ENCODE results near the gene CALD1. TPM values are rescaled to one million over a fixed set of nuclear protein-coding genes. Genes with fewer than 3 reads are reported as not detected.

The CALD1 gene
- total and polyA plus RNA-seq, 7 donors, result 34.7 to 2,150 (median 1,069) TPM

DNA sequence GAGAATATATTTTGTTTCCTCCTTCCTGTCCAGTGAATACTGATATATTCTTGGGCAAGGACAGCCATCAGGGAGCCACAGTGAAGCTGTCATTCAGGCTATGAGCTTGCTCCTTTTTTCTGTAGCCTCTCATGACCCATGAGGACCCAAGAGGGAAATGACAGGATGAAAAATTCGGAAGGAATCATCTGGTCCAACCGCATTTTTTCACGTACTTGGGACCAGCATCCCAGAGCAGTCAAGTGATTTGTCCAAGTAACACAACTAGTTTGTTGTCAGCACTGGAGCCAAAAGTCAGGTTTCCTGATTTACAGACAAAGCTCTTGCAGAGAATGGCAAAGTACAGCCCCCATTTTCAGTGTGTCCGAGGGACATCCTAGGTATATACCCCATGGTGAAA is 159.7 kb downstream of the CALD1 start:
- WGBS, 2 donors, result 91% methylated on average over 4 of the region's 4 CpGs
- no peak overlapping the region for H3K4me3 ChIP-seq
- no peak for DNase-seq
- H3K27me3 ChIP-seq, result no peaks in the 10 kb centered on the region
- no peaks in the 10 kb centered on the region for H3K9me3 ChIP-seq
- intact Hi-C loops (cut with DNase I), result no loop called here
- H3K36me3 ChIP-seq, result peaks cover 9 to 94% (median 24%) of the 10 kb centered on the region in 4 donors
- peak overlapping the region; percentile 33 to 86 (median 84) for H3K27ac ChIP-seq
- H3K4me1 ChIP-seq, result peaks cover 0 to 64% (median 34%) of the 10 kb centered on the region in 4 donors
- no peak for TF ChIP-seq POLR2A (IDR thresholded peaks at IDR 0.05)
- TF ChIP-seq, protein P1, sequence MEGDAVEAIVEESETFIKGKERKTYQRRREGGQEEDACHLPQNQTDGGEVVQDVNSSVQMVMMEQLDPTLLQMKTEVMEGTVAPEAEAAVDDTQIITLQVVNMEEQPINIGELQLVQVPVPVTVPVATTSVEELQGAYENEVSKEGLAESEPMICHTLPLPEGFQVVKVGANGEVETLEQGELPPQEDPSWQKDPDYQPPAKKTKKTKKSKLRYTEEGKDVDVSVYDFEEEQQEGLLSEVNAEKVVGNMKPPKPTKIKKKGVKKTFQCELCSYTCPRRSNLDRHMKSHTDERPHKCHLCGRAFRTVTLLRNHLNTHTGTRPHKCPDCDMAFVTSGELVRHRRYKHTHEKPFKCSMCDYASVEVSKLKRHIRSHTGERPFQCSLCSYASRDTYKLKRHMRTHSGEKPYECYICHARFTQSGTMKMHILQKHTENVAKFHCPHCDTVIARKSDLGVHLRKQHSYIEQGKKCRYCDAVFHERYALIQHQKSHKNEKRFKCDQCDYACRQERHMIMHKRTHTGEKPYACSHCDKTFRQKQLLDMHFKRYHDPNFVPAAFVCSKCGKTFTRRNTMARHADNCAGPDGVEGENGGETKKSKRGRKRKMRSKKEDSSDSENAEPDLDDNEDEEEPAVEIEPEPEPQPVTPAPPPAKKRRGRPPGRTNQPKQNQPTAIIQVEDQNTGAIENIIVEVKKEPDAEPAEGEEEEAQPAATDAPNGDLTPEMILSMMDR (IDR thresholded peaks at IDR 0.05), result no peak
- no peak for TF ChIP-seq EP300 (IDR thresholded peaks at IDR 0.05)
- no peak for TF ChIP-seq POLR2AphosphoS5 (IDR thresholded peaks at IDR 0.05)

DNA sequence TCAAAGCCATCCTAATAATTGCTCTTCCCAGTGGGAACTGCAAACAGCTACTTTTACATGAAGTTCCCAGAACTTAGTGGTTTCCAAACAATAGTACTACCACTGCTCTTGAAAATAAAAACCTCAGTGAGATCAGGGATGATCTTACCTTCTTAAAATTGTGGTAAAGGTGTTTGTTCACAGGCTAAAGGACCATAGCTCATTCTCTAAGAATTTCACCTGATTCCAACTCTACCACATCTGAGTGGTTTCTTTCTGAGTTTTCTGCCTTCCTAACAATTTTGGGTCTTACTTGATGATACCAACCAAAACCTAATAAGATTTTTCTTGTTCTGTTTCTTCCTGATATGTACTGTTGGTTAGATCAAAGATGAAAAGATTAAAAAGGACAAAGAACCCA is 161.3 kb downstream of the CALD1 start:
- DNase-seq, result no peak
- H3K36me3 ChIP-seq, result peaks cover 4 to 94% (median 23%) of the 10 kb centered on the region in 4 donors
- H3K27ac ChIP-seq, result peak overlapping the region; percentile 52 to 86 (median 84)
- intact Hi-C loops (cut with DNase I), result no loop called here
- TF ChIP-seq POLR2AphosphoS5 (IDR thresholded peaks at IDR 0.05), result no peak
- TF ChIP-seq POLR2A (IDR thresholded peaks at IDR 0.05), result no peak
- TF ChIP-seq, protein P1 (IDR thresholded peaks at IDR 0.05), result no peak
- no peak for TF ChIP-seq EP300 (IDR thresholded peaks at IDR 0.05)
- H3K9me3 ChIP-seq, result no peaks in the 10 kb centered on the region
- H3K4me1 ChIP-seq, result peaks cover 0 to 53% (median 28%) of the 10 kb centered on the region in 4 donors
- H3K27me3 ChIP-seq, result no peaks in the 10 kb centered on the region
- no peak overlapping the region for H3K4me3 ChIP-seq

GRCh38 chr7:134941185-134941900 is 161.9 kb downstream of the CALD1 start:
- Histone ChIP-seq H3K9me3 (no peaks in the 10 kb centered on the region), H3K27me3 (no peaks in the 10 kb centered on the region), H3K27ac (peak overlapping the region; percentile 52 to 86 (median 84)), H3K4me1 (peaks cover 0 to 53% (median 25%) of the 10 kb centered on the region in 4 donors), H3K4me3 (no peak overlapping the region), H3K36me3 (peaks cover 4 to 94% (median 20%) of the 10 kb centered on the region in 4 donors)
- WGBS, 2 donors, result 64 to 73% methylated on average over 3 of the region's 3 CpGs
- intact Hi-C loops (cut with DNase I), result no loop called here
- TF ChIP-seq POLR2AphosphoS5 (IDR thresholded peaks at IDR 0.05) (peak in 3 of 4 donors; percentile 36 to 56 (median 47)), POLR2A (IDR thresholded peaks at IDR 0.05) (no peak)
- DNase-seq, result no peak

GRCh38 chr7:134941952-134942351 is 162.5 kb downstream of the CALD1 start:
- H3K9me3 ChIP-seq, result no peaks in the 10 kb centered on the region
- peak overlapping the region; percentile 52 to 86 (median 84) for H3K27ac ChIP-seq
- intact Hi-C loops (cut with DNase I), result no loop called here
- no peak for DNase-seq
- H3K4me3 ChIP-seq, result no peak overlapping the region
- TF ChIP-seq POLR2AphosphoS5 (IDR thresholded peaks at IDR 0.05) (peak in 2 of 4 donors; percentile 10 to 25), POLR2A (IDR thresholded peaks at IDR 0.05) (no peak), EP300 (IDR thresholded peaks at IDR 0.05) (no peak)
- TF ChIP-seq, protein P1 (IDR thresholded peaks at IDR 0.05), result no peak
- H3K4me1 ChIP-seq, result peaks cover 0 to 48% (median 24%) of the 10 kb centered on the region in 4 donors
- WGBS, 2 donors, result 79 to 84% methylated on average over 5 of the region's 5 CpGs
- H3K27me3 ChIP-seq, result no peaks in the 10 kb centered on the region
- H3K36me3 ChIP-seq, result peaks cover 4 to 94% (median 23%) of the 10 kb centered on the region in 4 donors

- intact Hi-C loops (cut with DNase I), result no loop called here
- no peaks in the 10 kb centered on the region for H3K9me3 ChIP-seq
- H3K4me3 ChIP-seq, result no peak overlapping the region
Measured at GRCh38 chr7:134942690-134943466, 163.4 kb downstream of the CALD1 start.

More at GRCh38 chr7:134942690-134943466, 163.4 kb downstream of the CALD1 start:
- peaks cover 0 to 45% (median 26%) of the 10 kb centered on the region in 4 donors for H3K4me1 ChIP-seq
- TF ChIP-seq EP300 (IDR thresholded peaks at IDR 0.05), result no peak
- no peak for TF ChIP-seq POLR2AphosphoS5 (IDR thresholded peaks at IDR 0.05)
- TF ChIP-seq, protein P1 (IDR thresholded peaks at IDR 0.05), result no peak
- no peak for TF ChIP-seq POLR2A (IDR thresholded peaks at IDR 0.05)
- 33 to 64% methylated on average over 9 of the region's 9 CpGs for WGBS, 2 donors
- no peak for DNase-seq
- no peaks in the 10 kb centered on the region for H3K27me3 ChIP-seq
- H3K27ac ChIP-seq, result peak overlapping the region in 3 of 4 donors; percentile 82 to 86 (median 86)
- peaks cover 6 to 94% (median 30%) of the 10 kb centered on the region in 4 donors for H3K36me3 ChIP-seq
